Measurements from ENCODE around the gene TAF11. TPM values are rescaled to one million over a fixed set of nuclear protein-coding genes. Genes with fewer than 3 reads are reported as not detected.

Gene TAF11
- total and polyA plus RNA-seq, 8 donors, result 22.6 to 52.1 (median 49.9) TPM

GRCh38 chr6:34839666-34840352 is 48.0 kb downstream of the TAF11 start:
- no peak for DNase-seq
- no peak overlapping the region for H3K27ac ChIP-seq
- H3K4me3 ChIP-seq, result no peak overlapping the region

DNA sequence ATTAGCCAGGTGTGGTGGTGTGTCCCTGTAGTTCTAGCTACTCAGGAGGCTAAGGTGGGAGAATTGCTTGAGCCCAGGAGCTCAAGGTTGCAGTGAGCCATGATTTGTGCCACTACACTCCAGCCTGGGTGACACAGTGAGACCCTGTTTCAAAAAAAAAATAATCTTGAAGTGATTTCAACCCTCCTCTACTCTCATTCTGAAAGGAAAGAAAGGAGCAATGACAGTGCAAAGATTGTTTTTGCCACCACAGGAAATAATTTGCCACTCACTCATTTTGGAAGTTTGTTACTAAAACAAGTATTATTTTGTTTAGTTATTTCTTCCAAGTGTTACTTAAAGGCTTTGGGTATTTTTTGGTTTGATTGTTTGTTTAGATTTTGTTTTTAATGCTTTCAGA is 50.3 kb downstream of the TAF11 start:
- H3K27me3 ChIP-seq, result no peaks in the 10 kb centered on the region
- DNase-seq, result no peak
- intact Hi-C loops (cut with DNase I), result no loop called here
- H3K27ac ChIP-seq, result no peak overlapping the region
- no peaks in the 10 kb centered on the region for H3K9me3 ChIP-seq
- ATAC-seq, result no peak
- TF ChIP-seq, protein P1, sequence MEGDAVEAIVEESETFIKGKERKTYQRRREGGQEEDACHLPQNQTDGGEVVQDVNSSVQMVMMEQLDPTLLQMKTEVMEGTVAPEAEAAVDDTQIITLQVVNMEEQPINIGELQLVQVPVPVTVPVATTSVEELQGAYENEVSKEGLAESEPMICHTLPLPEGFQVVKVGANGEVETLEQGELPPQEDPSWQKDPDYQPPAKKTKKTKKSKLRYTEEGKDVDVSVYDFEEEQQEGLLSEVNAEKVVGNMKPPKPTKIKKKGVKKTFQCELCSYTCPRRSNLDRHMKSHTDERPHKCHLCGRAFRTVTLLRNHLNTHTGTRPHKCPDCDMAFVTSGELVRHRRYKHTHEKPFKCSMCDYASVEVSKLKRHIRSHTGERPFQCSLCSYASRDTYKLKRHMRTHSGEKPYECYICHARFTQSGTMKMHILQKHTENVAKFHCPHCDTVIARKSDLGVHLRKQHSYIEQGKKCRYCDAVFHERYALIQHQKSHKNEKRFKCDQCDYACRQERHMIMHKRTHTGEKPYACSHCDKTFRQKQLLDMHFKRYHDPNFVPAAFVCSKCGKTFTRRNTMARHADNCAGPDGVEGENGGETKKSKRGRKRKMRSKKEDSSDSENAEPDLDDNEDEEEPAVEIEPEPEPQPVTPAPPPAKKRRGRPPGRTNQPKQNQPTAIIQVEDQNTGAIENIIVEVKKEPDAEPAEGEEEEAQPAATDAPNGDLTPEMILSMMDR (IDR thresholded peaks at IDR 0.05), result no peak
- H3K4me3 ChIP-seq, result no peak overlapping the region
- H3K4me1 ChIP-seq, result peaks cover 0 to 18% of the 10 kb centered on the region in 2 donors
- H3K36me3 ChIP-seq, result peaks cover 0 to 60% of the 10 kb centered on the region in 2 donors

More at GRCh38 chr6:34839666-34840352, 48.0 kb downstream of the TAF11 start:
- intact Hi-C loops (cut with DNase I), result no loop called here
- peaks cover 0 to 51% of the 10 kb centered on the region in 2 donors for H3K36me3 ChIP-seq
- TF ChIP-seq, protein P1 (IDR thresholded peaks at IDR 0.05), result no peak
- peaks cover 0 to 15% of the 10 kb centered on the region in 2 donors for H3K4me1 ChIP-seq
- H3K27me3 ChIP-seq, result no peaks in the 10 kb centered on the region
- no peak for ATAC-seq
- no peaks in the 10 kb centered on the region for H3K9me3 ChIP-seq

- Histone ChIP-seq H3K9me3 (no peaks in the 10 kb centered on the region), H3K27me3 (no peaks in the 10 kb centered on the region), H3K4me3 (no peak overlapping the region), H3K36me3 (peaks cover 0 to 60% of the 10 kb centered on the region in 2 donors), H3K4me1 (peaks cover 0 to 18% of the 10 kb centered on the region in 2 donors), H3K27ac (peak overlapping the region in 1 of 2 donors; percentile 55)
- ATAC-seq (no peak), DNase-seq (no peak)
- TF ChIP-seq, protein P1 (IDR thresholded peaks at IDR 0.05), result no peak
- intact Hi-C loops (cut with DNase I), result no loop called here
Measured at GRCh38 chr6:34836451-34836850, 51.4 kb downstream of the TAF11 start.

GRCh38 chr6:34836008-34836407 is 51.8 kb downstream of the TAF11 start:
- intact Hi-C loops (cut with DNase I), result no loop called here
- Histone ChIP-seq H3K36me3 (peaks cover 0 to 60% of the 10 kb centered on the region in 2 donors), H3K27ac (peak overlapping the region in 1 of 2 donors; percentile 55), H3K4me1 (peaks cover 0 to 18% of the 10 kb centered on the region in 2 donors), H3K27me3 (no peaks in the 10 kb centered on the region), H3K4me3 (no peak overlapping the region), H3K9me3 (no peaks in the 10 kb centered on the region)
- peak; percentile 33 for ATAC-seq
- TF ChIP-seq, protein P1 (IDR thresholded peaks at IDR 0.05), result no peak
- no peak for DNase-seq

GRCh38 chr6:34834789-34835518 is 52.9 kb downstream of the TAF11 start:
- DNase-seq, result no peak
- Histone ChIP-seq H3K27ac (peak overlapping the region in 1 of 2 donors; percentile 55), H3K4me3 (no peak overlapping the region), H3K36me3 (peaks cover 0 to 67% of the 10 kb centered on the region in 2 donors), H3K4me1 (peaks cover 0 to 18% of the 10 kb centered on the region in 2 donors), H3K27me3 (no peaks in the 10 kb centered on the region), H3K9me3 (no peaks in the 10 kb centered on the region)
- TF ChIP-seq, protein P1 (IDR thresholded peaks at IDR 0.05), result no peak
- intact Hi-C loops (cut with DNase I), result no loop called here
- no peak for ATAC-seq
